Coronary artery (tissue), 2 donors: ENCODE data around the gene ZBTB20.
A peak's percentile ranks its signal among the peaks of the same experiment; 100 is the strongest.

Source experiments
- DNase-seq: peaks from one replicate; pipeline ENCODE4 v3.0.0-alpha.2; 2017; ENCODE audit warnings: low spot score
- H3K27ac ChIP-seq, 2 donors: fragments of 200-600 bp; sonication (generic); one replicate each; pipeline ENCODE4 v1.5.1; 2016 to 2019
- H3K4me3 ChIP-seq: fragments of 200-600 bp; sonication (generic); 2 replicates; pipeline ENCODE4 v1.5.1; 2016; ENCODE audit warnings: mild to moderate bottlenecking, moderate library complexity
- CTCF ChIP-seq: fragments of 200-600 bp; sonication (generic); IDR thresholded peaks from one replicate; pipeline ENCODE4 v1.5.1; 2019; ENCODE audit warnings: antibody characterized with exemption

Gene ZBTB20

DNA sequence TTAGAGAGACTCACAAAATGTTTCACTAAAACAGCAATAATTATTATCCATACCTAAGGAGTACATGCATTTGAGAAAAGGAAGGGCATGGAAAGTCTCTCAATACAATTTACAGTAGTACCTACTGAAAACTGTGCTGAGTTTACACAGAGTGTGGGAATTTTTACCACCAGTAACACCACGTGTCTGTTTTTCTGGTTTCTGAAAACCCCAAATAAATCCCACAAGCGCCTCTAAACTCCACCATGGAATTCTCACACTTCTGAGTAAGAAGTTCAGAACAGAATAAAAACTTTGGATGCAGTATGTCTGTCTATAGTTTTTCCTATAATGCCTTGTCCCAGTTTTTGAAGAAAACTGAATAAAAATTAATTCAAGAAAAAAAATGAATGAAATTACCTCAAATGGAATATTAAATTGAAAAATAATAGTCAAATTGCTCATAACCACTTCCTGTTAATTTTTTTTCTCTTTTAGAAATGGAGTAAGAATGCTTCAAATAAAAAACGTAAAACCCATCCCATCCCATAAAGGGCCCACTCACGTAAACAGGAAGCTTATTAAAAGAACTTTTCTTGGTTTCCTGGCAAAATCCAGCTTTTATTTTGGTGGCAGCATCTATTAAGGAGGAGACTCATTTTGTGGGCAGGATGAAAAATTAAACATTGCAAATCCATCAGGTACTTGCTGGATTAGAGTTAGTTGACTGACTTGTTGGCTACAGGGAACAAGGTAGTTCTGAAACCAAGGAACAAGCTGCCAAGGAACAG is 475.2 kb downstream of the ZBTB20 start:
- Histone ChIP-seq H3K27ac (no peak overlapping the region), H3K4me3 (no peak overlapping the region)
- DNase-seq, result no peak
- TF ChIP-seq CTCF, result no peak

DNA sequence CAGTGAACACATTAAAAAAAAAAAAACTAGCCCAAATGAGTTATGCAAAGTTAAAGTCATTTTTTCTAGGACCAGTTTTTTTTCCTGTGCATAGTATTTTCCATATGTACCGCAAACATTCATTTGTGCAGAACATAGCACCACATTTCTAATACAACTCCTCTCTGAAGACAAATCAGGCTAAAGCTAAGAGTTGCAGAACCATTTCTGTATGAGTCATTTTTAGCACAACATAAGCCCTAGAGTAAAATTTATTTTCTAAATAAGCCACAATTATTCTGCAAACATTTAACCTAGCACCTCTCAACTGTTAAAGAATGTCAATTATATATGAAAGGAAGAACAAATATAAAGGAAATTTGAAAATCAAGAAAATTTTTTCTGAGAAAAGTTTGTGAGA is 477.5 kb downstream of the ZBTB20 start:
- TF ChIP-seq CTCF, result no peak
- no peak overlapping the region for H3K27ac ChIP-seq

GRCh38 chr3:114668099-114668498 is 479.0 kb downstream of the ZBTB20 start:
- TF ChIP-seq CTCF, result no peak
- Histone ChIP-seq H3K4me3 (no peak overlapping the region), H3K27ac (no peak overlapping the region)
- DNase-seq, result no peak

More for the DNA sequence above, 477.5 kb downstream of the ZBTB20 start:
- H3K4me3 ChIP-seq, result no peak overlapping the region
- no peak for DNase-seq

GRCh38 chr3:114666623-114667022 is 480.5 kb downstream of the ZBTB20 start:
- Histone ChIP-seq H3K4me3 (no peak overlapping the region), H3K27ac (no peak overlapping the region)
- TF ChIP-seq CTCF, result no peak
- DNase-seq, result no peak

- no peak for TF ChIP-seq CTCF
- no peak for DNase-seq
- Histone ChIP-seq H3K27ac (no peak overlapping the region), H3K4me3 (no peak overlapping the region)
Observed at GRCh38 chr3:114664006-114664405, 483.1 kb downstream of the ZBTB20 start.

DNA sequence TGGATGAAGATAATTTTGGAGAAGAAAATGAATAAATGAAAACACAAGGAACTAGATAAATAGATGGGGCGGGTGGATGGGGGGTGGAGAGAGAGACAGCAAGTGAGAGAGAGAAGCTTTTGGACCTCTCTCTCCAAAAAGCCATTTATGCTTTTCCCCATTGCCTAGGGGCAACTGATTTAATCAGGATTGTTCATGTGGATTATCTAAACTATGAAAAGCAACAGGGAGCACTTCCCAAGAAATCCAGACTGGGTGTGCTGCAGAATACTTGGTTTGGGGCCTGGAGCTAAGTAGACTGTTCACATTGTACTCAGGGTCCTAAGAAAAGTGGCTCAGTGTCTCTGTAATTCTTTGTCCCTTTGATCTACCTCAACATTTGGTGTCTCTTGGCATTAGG is 486.3 kb downstream of the ZBTB20 start:
- TF ChIP-seq CTCF, result no peak
- H3K27ac ChIP-seq, result peak overlapping the region; percentile 13 to 20
- no peak for DNase-seq
- no peak overlapping the region for H3K4me3 ChIP-seq

- no peak for TF ChIP-seq CTCF
- Histone ChIP-seq H3K27ac (peak overlapping the region; percentile 0 to 20), H3K4me3 (no peak overlapping the region)
- DNase-seq, result no peak
Observed at GRCh38 chr3:114660124-114660523, 487.0 kb downstream of the ZBTB20 start.
